GM12878 (cell line): ENCODE data around the gene PARD6B. TPM values are rescaled to one million over a fixed set of nuclear protein-coding genes. Genes with fewer than 3 reads are reported as not detected.

ENCODE experiments used
- ATAC-seq: fragments of 200-7000 bp; cut with Tn5 transposase; 3 replicates; pipeline ENCODE4 v1.9.1; 2020; ENCODE audit warnings: mild to moderate bottlenecking, moderate library complexity
- BruUV-seq: library from RNA; stranded (reverse); fragments of 400-500 nt; replicated peaks from 2 replicates; lab custom pipeline; 2021; lab: Mats Ljungman, UMichigan
- CTCF ChIA-PET: fragments of 300-600 bp; sonication (Branson Sonifier 250); formaldehyde crosslinking; extraction: SDS; loops from one replicate; lab custom pipeline; 2021; ENCODE audit warnings: inconsistent platforms; lab: Yijun Ruan, JAX
- POLR2A ChIA-PET: fragments of 350-600 bp; formaldehyde crosslinking; extraction: SDS; loops from one replicate; lab custom pipeline; 2021; ENCODE audit warnings: inconsistent platforms; lab: Charles Lee
- RAD21 ChIA-PET: fragments of 300-600 bp; sonication (Branson Sonifier 250); formaldehyde crosslinking; loops from one replicate; lab custom pipeline; 2023; ENCODE audit warnings: antibody characterized with exemption; ENCODE audit not compliant: unreplicated experiment; lab: Charles Lee
- SMC1A ChIA-PET: fragments of 300-600 bp; sonication (Branson Sonifier 250); formaldehyde crosslinking; loops from one replicate; lab custom pipeline; 2023; ENCODE audit not compliant: unreplicated experiment, uncharacterized antibody; lab: Charles Lee
- DNase-seq: peaks from one replicate; pipeline ENCODE4 v3.0.0-alpha.2; 2011; ENCODE audit warnings: low read depth, low spot score
- FAIRE-seq: peaks from 3 replicates; lab custom pipeline; 2011; peaks lifted over from hg19 to GRCh38; lab: Jason Lieb, UNC
- H2AFZ ChIP-seq: 2 replicates; pipeline ENCODE4 v1.6.0; 2011; ENCODE audit warnings: low read depth, low read length, control low read depth; ENCODE audit not compliant: control insufficient read depth
- H3K27ac ChIP-seq: 2 replicates; pipeline ENCODE4 v1.5.1; 2011; ENCODE audit warnings: control low read depth; ENCODE audit not compliant: control insufficient read depth, insufficient read depth
- H3K27me3 ChIP-seq, 2 experiments: replicated peaks in 1 of 2; 2 replicates each; pipeline versions ENCODE4 v1.6.0 to v1.6.1; 2011; ENCODE audit warnings: low read length in 1 of 2; ENCODE audit not compliant: control insufficient read depth in 2 of 2, insufficient read depth in 2 of 2
- H3K36me3 ChIP-seq, 2 experiments: 2 replicates each; pipeline ENCODE4 v1.5.1; 2011; ENCODE audit warnings: low read length in 1 of 2; ENCODE audit not compliant: control insufficient read depth in 2 of 2, insufficient read depth in 2 of 2
- H3K4me1 ChIP-seq: 2 replicates; pipeline ENCODE4 v1.6.1; 2011; ENCODE audit warnings: mild to moderate bottlenecking, low read length, moderate library complexity, mixed read lengths; ENCODE audit not compliant: control insufficient read depth, insufficient read depth
- H3K4me2 ChIP-seq: 2 replicates; pipeline ENCODE4 v1.6.0; 2011; ENCODE audit warnings: control low read depth; ENCODE audit not compliant: control insufficient read depth, insufficient read depth
- H3K4me3 ChIP-seq: fragments of 200-600 bp; sonication (generic); 2 replicates; pipeline ENCODE4 v1.5.1; 2016
- H3K79me2 ChIP-seq: 2 replicates; pipeline ENCODE4 v1.6.0; 2011; ENCODE audit warnings: low read length; ENCODE audit not compliant: control insufficient read depth, insufficient read depth
- H3K9ac ChIP-seq: 2 replicates; pipeline ENCODE4 v1.8.0; 2011; ENCODE audit warnings: low read length, control low read depth, mixed read lengths; ENCODE audit not compliant: control insufficient read depth, insufficient read depth
- H3K9me3 ChIP-seq: replicated peaks from 3 replicates; pipeline ENCODE4 v1.5.1; 2011; ENCODE audit warnings: mild to moderate bottlenecking, low read length; ENCODE audit not compliant: control insufficient read depth, insufficient read depth
- H4K20me1 ChIP-seq: 2 replicates; pipeline ENCODE4 v1.6.0; 2011; ENCODE audit not compliant: control insufficient read depth, insufficient read depth
- NFXL1 ChIP-seq: fragments of 450-650 bp; IDR thresholded peaks from 2 replicates; pipeline ENCODE4 v1.6.1; 2017; ENCODE audit warnings: antibody characterized with exemption, mild to moderate bottlenecking, borderline replicate concordance
- NR2C1 ChIP-seq: fragments of 450-650 bp; IDR thresholded peaks from 2 replicates; pipeline ENCODE4 v1.6.1; 2017; ENCODE audit warnings: antibody characterized with exemption, mild to moderate bottlenecking, moderate library complexity
- NRF1 ChIP-seq: conservative IDR thresholded peaks from 2 replicates; pipeline ENCODE4 v1.6.1; 2011; ENCODE audit warnings: mild to moderate bottlenecking, low read depth, low read length, improper control_type of control experiment
- PRDM15 ChIP-seq: fragments of 450-650 bp; formaldehyde crosslinking; IDR thresholded peaks from 2 replicates; pipeline ENCODE4 v1.4.0; 2020; ENCODE audit warnings: mild to moderate bottlenecking, moderate library complexity
- RFX5 ChIP-seq: IDR thresholded peaks from 2 replicates; pipeline ENCODE4 v1.6.1; 2011; ENCODE audit warnings: low read depth, low read length, improper control_type of control experiment
- WGBS: methylation state at CpG from one replicate; pipeline ENCODE4 v1.1.6; 2016; ENCODE audit warnings: low lambda C conversion rate; ENCODE audit not compliant: insufficient replicate concordance, insufficient coverage; ENCODE audit errors: missing lambda C conversion rate; 5-methylcytosine and 5-hydroxymethylcytosine counted together
- in situ Hi-C: fragments of 300-500 bp; cut with MboI; formaldehyde crosslinking; loops from 9 replicates; pipeline ENCODE4 v1.14.3; 2018; ENCODE audit warnings: mixed read lengths
- intact Hi-C: fragments of 100-400 bp; cut with micrococcal nuclease; formaldehyde crosslinking; loops from one replicate; pipeline ENCODE4 v1.14.2; 2022; ENCODE audit not compliant: unreplicated experiment
- polyA plus RNA-seq, 11 experiments: library from polyadenylated mRNA; depleted of rRNA in 4 of 11; unstranded in 6 of 11; stranded (reverse) in 5 of 11; fragments of >200 nt; fragmentation: Nextera tagmentation in 4 of 11; fragmentation: Illumina TruSeq in 1 of 11; extraction: Ambion mirVana in 4 of 11; extraction: Trizol in 1 of 11; gene quantifications; 1 replicate in 1 of 11; 2 replicates in 10 of 11; pipeline versions ENCODE4 v1.2.1 to v1.2.3, GENCODE V29; 2011 to 2016; ENCODE audit warnings: inconsistent platforms in 2 of 11, missing spikeins in 2 of 11, low read depth in 1 of 11
- total RNA-seq, 4 experiments: library from RNA; depleted of rRNA in 3 of 4; stranded (reverse); fragments of >200 nt in 3 of 4; fragmentation: Illumina TruSeq in 1 of 4; extraction: Trizol in 1 of 4; gene quantifications; 2 replicates each; pipeline versions ENCODE4 v1.2.1 to v1.2.3, GENCODE V29; 2013 to 2021

PARD6B gene
- total and polyA plus RNA-seq, 10 of the 15 experiments (the other 5 are each of a cell fraction or from before 2014, with no cell fraction given), result 0.57 to 4.7 (median 2.0) TPM

GRCh38 chr20:50689864-50690649 is 41.3 kb upstream of the PARD6B start:
- RAD21 ChIA-PET, result interaction anchor here (1.3 kb wide), 1 partner anchor 59 kb away, joined by 3 read pairs; no protein-coding TSS in a partner anchor
- Histone ChIP-seq H3K9me3 (no peaks in the 10 kb centered on the region), H3K27me3 (peaks cover 3 to 8% of the 10 kb centered on the region in 2 experiments; a peak in 3 of 4 replicates), H3K36me3 (no peaks in the 10 kb centered on the region), H4K20me1 (no peaks in the 10 kb centered on the region), H2AFZ (no peak overlapping the region), H3K4me3 (no peak overlapping the region), H3K9ac (no peak overlapping the region), H3K4me1 (no peaks in the 10 kb centered on the region), H3K27ac (no peak overlapping the region), H3K79me2 (no peaks in the 10 kb centered on the region), H3K4me2 (no peak overlapping the region)
- ATAC-seq, result no peak
- no peak for FAIRE-seq
- WGBS, result 3% methylated on average over 10 of the region's 10 CpGs
- intact Hi-C loops (no loop called here), in situ Hi-C loops (no loop called here)
- POLR2A ChIA-PET, result no interaction called here
- SMC1A ChIA-PET, result no interaction called here
- CTCF ChIA-PET, result interaction anchor here (2.1 kb wide), 1 partner anchor 60 kb away, joined by 7 read pairs; no protein-coding TSS in a partner anchor
- TF ChIP-seq NR2C1 (no peak), NFXL1 (0 out of 2 replicates have a peak, but pooled peaks have one; percentile 19)
- no peak for DNase-seq
- no TSS peak for BruUV-seq

GRCh38 chr20:50690650-50691572 is 40.5 kb upstream of the PARD6B start, which contains the start of gene RIPOR3:
TSS of gene RIPOR3 (minus strand) at chr20:50691542. CDS start at chr20:50691128, 414 bp downstream.
- Histone ChIP-seq H3K9ac (no peak within 1 kb of the TSS), H3K27ac (no peak within 1 kb of the TSS), H3K4me3 (no peak within 1 kb of the TSS), H3K4me2 (no peak within 1 kb of the TSS), H3K36me3 (no peaks in the 10 kb centered on the region), H3K27me3 (peaks cover 3 to 8% of the 10 kb centered on the region in 2 experiments; a peak in 3 of 4 replicates), H2AFZ (no peak within 1 kb of the TSS), H3K4me1 (no peaks in the 10 kb centered on the region), H3K9me3 (no peaks in the 10 kb centered on the region), H4K20me1 (no peaks in the 10 kb centered on the region), H3K79me2 (no peaks in the 10 kb centered on the region)
- FAIRE-seq, result no peak
- WGBS, result 19% methylated on average over 39 of the region's 42 CpGs
- CTCF ChIA-PET, result interaction anchor here (2.1 kb wide), 1 partner anchor 59 kb away, joined by 7 read pairs; no protein-coding TSS in a partner anchor
- POLR2A ChIA-PET, result interaction anchor here (0.7 kb wide), 1 partner anchor 32 kb away, joined by 3 read pairs; no protein-coding TSS in a partner anchor
- RAD21 ChIA-PET, result no interaction called here
- TF ChIP-seq NRF1, result no peak
- TF ChIP-seq PRDM15, result no peak
- peak; percentile 4; the same call in 1 of the 2 replicates for TF ChIP-seq NFXL1
- no peak for TF ChIP-seq RFX5
- no peak for ATAC-seq
- intact Hi-C loops, result no loop called here
- no TSS peak for BruUV-seq
- SMC1A ChIA-PET, result no interaction called here
- no peak for DNase-seq
- in situ Hi-C loops, result no loop called here
